GM12878 (cell line): ENCODE results near the gene SNX30.

ENCODE experiments used
- POLR2AphosphoS5 ChIP-seq: IDR thresholded peaks from 2 replicates; pipeline ENCODE4 v1.6.1; 2011; ENCODE audit warnings: mild to moderate bottlenecking, low read length, inconsistent platforms
- TF ChIP-seq, protein P1 (sequence below), 3 experiments: IDR thresholded peaks in 2 of 3; conservative IDR thresholded peaks in 1 of 3; 2 replicates each; pipeline ENCODE4 v1.5.1; 2011; ENCODE audit warnings: low read depth in 3 of 3, low read length in 3 of 3, mild to moderate bottlenecking in 3 of 3, control low read depth in 2 of 3, moderate library complexity in 2 of 3, inconsistent platforms in 1 of 3, mixed read lengths in 1 of 3; ENCODE audit not compliant: control insufficient read depth in 2 of 3, insufficient read depth in 1 of 3; ENCODE audit errors: extremely low read depth in 1 of 3

DNA sequence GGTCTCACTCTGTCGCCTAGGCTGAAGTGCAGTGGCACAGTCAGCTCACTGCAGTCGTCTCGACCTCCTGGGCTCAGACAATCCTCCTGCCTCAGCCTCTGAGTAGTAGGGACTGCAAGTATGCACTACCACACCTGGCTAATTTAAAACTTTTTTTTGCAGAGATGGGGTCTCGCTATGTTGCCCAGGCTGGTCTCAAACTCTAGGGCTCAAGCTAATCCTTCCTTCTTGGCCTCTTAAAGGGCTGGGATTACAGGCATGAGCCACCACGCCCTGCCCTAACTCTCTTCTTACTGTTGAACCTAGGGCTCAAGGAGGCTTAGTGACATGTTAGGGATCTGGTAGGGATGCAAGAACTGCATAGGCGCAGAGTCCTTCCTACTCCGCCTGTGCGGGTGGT, 65.3 kb downstream of the SNX30 start:
- no peak for TF ChIP-seq POLR2AphosphoS5
- TF ChIP-seq, protein P1, sequence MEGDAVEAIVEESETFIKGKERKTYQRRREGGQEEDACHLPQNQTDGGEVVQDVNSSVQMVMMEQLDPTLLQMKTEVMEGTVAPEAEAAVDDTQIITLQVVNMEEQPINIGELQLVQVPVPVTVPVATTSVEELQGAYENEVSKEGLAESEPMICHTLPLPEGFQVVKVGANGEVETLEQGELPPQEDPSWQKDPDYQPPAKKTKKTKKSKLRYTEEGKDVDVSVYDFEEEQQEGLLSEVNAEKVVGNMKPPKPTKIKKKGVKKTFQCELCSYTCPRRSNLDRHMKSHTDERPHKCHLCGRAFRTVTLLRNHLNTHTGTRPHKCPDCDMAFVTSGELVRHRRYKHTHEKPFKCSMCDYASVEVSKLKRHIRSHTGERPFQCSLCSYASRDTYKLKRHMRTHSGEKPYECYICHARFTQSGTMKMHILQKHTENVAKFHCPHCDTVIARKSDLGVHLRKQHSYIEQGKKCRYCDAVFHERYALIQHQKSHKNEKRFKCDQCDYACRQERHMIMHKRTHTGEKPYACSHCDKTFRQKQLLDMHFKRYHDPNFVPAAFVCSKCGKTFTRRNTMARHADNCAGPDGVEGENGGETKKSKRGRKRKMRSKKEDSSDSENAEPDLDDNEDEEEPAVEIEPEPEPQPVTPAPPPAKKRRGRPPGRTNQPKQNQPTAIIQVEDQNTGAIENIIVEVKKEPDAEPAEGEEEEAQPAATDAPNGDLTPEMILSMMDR (IDR thresholded peaks at IDR 0.05 in 2 of 3, conservative IDR thresholded peaks at IDR 0.05 in 1 of 3; ENCODE audit: control insufficient read depth in 2 of 3, extremely low read depth in 1 of 3, insufficient read depth in 1 of 3, low read depth in 3 of 3, low read length in 3 of 3): no peak
